UCSD-AML1 (cell line): ENCODE data around the gene APOLD1.
"Not testable (repeated sequence)": the region's sequence is repeated elsewhere in the genome, so short reads cannot be mapped to it uniquely, and the experiment has no call there.

Source experiments
- DNase-seq: peaks from one replicate; lab custom pipeline; 2025; ENCODE audit not compliant: unreplicated experiment; lab: John Stamatoyannopoulos, UW

Gene APOLD1

DNA sequence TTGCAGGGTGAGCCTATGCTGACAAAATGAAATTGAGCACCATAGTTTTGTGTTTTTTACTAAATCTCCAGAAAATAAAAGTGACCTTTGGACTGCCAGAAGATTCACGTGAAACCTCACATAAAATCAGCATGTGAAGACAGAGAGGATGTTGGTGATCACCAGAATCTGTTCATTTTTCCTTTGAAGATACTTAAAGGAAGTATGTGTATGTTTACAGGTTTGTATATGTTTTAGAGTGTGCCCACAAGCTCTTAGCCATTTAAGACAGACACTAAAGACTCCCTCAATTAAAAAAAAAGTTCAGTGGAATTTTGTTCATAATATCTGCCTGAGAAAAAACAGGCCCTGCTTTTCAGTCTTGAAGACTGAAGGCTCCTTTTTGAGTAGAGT, 53.5 kb downstream of the APOLD1 start:
- no peak for DNase-seq

DNA sequence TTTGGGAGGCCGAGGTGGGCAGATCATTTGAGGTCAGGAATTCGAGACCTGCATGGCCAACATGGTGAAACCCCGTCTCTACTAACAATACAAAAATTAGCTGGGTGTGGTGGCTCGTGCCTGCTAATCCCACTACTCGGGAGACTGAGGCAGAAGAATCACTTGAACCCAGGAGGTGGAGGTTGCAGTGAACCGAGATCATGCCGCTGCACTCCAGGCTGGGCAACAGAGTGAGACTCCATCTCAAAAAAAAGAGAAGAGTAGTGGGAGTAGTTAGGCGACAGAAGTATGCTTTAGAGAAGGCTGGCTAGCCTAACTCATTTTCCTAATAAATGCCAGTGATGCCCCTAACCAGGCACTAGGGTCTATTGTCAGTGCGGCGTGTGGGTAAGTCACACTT, 54.0 kb downstream of the APOLD1 start:
- DNase-seq, result not testable (repeated sequence)

DNA sequence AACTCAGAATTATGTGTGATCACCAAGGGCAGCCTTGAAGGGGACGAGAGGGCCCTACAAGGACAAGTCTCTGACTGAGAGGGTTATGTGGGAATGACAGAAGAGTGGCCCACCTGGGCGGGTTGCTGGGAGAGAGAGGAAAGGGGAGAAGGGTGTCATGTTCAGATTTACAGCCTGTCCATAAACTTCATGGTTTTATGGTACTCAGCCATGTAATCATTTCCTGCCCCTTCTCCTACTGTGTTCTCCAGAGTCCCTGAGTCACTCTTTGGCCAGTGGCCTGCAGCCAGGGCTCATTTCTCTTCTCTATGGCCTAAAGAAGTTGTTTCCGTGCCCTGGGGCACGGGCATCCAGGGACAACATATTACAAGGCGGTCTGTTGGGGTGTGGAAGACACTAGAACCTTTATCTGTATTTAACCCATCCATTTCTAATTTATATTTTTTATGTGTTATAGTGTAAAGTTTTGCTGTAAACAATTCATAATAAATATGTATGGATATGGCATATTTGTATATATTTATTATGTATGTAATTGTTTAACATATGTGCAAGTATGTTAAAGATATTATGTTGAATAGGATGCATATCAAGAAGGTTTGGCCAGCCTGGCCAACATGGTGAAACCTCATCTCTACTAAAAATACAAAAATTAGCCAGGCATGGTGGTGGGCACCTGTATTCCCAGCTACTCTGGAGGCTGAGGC, 54.6 kb downstream of the APOLD1 start:
- no peak for DNase-seq

DNA sequence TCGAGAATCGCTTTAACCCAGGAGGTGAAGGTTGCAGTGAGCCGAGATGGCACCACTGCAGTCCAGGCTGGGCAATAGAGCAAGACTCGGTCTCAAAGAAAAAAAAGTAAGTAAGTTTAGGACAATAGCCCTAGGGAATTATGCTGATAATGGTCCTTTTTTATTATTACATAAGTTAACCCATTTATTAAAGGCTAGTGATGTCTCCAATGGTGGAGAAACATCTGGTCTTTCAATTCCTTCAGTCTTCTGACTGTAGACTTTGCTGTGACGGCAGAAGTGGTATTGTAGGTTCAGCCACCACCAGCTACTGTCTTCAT, 55.1 kb downstream of the APOLD1 start:
- DNase-seq, result no peak
